GM20000 (cell line): ENCODE measurements around the gene DCAF11.

Experiments used
- DNase-seq: peaks from one replicate; pipeline ENCODE4 v3.0.0; 2012; ENCODE audit warnings: low spot score
- TF ChIP-seq, protein P1 (sequence below): IDR thresholded peaks from 2 replicates; pipeline ENCODE4 v1.5.1; 2012; ENCODE audit warnings: mild to moderate bottlenecking, control low read depth; ENCODE audit errors: extremely low read depth, missing control alignments

DCAF11 gene

DNA sequence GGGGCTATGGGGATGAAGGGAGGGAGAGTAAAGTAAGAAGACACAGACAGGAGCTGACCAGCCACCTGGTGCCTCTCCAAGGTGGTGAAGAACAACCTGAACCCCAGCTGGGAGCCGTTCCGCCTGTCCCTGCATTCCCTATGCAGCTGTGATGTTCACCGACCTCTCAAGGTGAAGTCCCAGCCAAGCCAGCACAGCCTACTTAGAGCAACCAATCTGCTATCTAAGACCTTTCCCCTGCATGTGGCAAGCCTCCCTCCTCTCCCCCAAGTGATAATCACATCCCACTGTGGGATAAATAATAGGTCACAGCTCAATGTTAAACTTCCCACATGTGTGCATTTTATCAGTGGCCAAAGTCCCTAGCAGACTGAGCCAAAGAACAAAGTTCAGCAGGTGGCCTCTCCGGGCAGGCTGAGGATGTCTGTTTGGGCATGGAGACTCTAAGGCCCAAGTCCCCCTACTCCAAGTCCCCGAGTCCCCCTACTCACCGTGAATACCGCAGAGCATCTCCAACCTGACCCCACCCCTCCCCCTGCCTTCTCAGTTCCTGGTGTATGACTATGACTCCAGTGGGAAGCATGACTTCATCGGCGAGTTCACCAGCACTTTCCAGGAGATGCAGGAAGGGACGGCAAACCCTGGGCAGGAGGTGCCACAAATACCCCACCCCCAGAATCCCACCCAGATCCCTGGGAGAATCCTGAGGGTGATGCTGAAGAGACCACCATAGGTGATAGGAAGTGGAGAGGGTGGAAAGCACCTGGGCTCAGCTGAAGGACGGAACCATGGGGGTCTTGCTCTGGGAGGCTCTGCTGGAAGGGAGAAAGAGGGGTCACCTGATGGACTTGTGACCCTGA is 39.7 kb upstream of the DCAF11 start:
- DNase-seq, result no peak
- TF ChIP-seq, protein P1, sequence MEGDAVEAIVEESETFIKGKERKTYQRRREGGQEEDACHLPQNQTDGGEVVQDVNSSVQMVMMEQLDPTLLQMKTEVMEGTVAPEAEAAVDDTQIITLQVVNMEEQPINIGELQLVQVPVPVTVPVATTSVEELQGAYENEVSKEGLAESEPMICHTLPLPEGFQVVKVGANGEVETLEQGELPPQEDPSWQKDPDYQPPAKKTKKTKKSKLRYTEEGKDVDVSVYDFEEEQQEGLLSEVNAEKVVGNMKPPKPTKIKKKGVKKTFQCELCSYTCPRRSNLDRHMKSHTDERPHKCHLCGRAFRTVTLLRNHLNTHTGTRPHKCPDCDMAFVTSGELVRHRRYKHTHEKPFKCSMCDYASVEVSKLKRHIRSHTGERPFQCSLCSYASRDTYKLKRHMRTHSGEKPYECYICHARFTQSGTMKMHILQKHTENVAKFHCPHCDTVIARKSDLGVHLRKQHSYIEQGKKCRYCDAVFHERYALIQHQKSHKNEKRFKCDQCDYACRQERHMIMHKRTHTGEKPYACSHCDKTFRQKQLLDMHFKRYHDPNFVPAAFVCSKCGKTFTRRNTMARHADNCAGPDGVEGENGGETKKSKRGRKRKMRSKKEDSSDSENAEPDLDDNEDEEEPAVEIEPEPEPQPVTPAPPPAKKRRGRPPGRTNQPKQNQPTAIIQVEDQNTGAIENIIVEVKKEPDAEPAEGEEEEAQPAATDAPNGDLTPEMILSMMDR, result no peak

DNA sequence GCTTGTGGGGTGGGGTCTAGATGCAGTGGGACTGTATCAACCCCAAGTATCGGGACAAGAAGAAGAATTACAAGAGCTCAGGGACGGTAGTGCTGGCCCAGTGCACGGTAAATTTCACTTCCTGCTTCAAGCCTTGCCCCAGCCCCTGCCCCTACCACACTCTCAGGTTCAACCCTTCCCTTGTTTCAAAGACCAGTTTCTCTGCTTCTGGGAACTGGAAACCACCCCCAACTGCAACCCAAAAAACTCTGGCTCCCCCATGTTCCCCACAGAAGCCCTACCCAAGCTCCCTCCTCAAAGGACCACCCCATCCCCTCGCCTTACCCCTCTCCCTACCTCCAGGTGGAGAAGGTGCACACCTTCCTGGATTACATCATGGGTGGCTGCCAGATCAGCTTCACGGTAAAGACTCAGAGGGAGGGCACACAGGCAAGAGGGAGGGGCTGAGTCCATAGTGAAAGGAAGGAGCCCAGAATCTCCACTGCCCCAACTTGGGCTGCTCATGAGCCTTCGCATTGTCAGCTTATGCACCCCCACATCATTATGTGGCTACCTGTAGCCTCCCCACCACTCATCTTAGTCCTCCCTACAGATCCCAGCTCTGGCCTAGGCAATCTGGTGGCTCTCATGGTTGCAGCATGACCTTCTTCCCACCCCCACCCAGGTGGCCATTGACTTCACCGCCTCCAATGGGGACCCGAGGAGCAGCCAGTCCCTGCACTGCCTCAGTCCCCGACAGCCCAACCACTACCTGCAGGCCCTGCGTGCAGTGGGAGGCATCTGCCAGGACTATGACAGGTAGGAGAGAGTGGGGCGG is 38.9 kb upstream of the DCAF11 start:
- DNase-seq, result peak; percentile 69
- TF ChIP-seq, protein P1, result no peak

DNA sequence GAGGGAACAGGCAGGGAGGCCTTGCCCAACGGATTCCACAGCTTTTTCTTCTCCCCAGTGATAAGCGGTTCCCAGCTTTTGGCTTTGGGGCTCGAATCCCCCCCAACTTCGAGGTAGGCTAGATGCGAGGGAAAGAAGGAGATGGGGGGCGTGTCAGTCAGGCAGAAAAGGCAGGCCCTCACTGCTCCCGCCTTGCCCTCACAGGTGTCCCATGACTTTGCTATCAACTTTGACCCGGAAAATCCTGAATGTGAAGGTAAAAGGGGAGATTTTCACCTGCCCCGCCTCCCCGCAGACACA is 38.3 kb upstream of the DCAF11 start:
- TF ChIP-seq, protein P1, result no peak
- no peak for DNase-seq

DNA sequence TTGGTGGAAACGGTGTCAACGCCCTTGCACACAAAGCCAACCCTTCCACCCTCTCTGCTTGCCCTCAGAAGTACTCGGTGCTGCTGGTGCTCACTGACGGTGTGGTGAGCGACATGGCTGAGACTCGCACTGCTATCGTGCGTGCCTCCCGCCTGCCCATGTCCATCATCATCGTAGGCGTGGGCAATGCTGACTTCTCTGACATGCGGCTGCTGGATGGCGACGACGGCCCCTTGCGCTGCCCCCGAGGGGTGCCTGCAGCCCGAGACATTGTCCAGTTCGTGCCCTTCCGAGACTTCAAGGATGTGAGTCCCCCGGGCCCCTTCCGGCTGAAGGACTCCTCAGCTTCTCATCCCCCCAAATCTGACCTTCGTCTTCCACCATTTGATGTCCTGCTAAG is 37.5 kb upstream of the DCAF11 start:
- TF ChIP-seq, protein P1, result no peak

DNA sequence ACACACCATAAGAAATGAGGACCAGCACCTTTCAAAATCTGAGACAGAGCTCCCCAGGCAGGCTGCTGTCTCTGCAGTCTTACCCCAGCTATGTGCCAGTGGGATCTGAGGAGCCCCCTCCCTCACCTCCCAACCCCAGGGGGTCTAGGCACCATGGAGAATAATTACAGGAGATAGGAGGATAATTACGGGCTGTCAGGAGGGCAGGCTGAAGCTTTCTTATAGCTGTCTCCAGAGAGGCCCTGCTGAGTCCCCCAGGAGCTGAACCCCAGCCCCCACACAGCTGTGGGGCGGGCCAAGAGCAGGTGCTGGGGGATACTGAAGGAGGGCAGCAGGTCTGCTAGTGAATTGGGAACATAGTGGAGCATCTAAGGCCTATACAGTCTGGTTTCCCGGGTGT is 36.4 kb upstream of the DCAF11 start:
- TF ChIP-seq, protein P1, result no peak
- no peak for DNase-seq

More for the DNA sequence above, 37.5 kb upstream of the DCAF11 start:
- no peak for DNase-seq

DNA sequence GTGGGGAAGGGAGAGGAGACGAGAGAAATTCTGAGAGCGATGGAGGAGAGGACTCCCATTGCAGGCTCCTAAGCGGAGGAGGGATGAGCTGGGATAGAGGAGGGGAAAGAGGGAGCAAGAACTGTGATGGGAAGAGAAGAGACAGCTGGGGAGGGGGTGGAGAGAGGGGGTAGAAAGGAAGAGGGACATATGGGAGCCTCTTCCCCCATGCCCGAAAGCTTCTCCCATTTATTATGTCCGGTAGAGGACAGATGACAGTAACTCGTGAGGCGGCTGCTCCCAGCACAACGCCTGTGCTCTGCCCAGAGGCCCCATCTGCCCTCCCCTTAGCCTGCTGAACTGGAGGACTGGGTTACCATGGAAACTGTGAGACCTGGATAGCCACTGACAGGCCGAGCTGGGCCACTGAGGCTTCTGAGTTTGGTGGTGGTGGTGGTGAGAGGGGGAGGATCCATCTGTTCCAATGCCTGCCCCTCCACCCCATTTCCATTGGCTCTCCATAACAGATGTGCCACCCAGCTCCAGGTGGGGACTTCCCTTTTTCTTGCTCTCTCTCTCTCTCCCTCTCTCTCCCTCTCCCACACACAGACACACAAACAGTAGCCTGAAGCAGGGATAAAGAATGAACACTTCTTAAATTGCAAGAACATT is 35.0 kb upstream of the DCAF11 start:
- DNase-seq, result no peak
- TF ChIP-seq, protein P1, result no peak

DNA sequence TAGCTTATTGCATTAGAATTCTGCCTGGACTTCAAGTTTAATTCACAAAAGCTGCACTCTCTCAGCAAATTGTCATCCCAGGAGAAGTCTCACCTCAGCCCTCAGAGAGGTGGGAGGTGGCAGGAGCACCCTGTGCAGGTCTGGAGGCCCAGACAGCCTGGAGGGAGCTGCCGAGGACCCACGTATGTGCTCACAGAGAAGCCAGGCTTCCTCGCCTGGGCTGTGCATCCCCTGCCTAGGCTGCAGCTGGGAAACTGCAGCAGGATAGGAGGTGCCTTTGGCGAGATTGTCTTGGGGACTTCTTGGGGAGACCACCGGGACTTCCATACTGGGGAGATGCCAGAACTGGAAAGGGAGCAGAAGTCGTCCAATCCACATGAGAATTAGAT is 34.4 kb upstream of the DCAF11 start:
- TF ChIP-seq, protein P1, result no peak
- DNase-seq, result no peak
